SK-N-SH (cell line): ENCODE data around the gene HAUS6. TPM values are rescaled to one million over a fixed set of nuclear protein-coding genes. Genes with fewer than 3 reads are reported as not detected.
"Not testable (repeated sequence)": the region's sequence is repeated elsewhere in the genome, so short reads cannot be mapped to it uniquely, and the experiment has no call there.

ENCODE experiments used
- CTCF ChIA-PET: fragments of 300-600, 350-600 bp; formaldehyde crosslinking; extraction: SDS; loops from one replicate; lab custom pipeline; 2021; lab: Yijun Ruan, JAX
- POLR2A ChIA-PET: fragments of 350-600 bp; sonication (Branson Sonifier 250); formaldehyde crosslinking; extraction: SDS; loops from one replicate; lab custom pipeline; 2020; ENCODE audit warnings: antibody characterized with exemption, inconsistent platforms; lab: Yijun Ruan, JAX
- DNase-seq: peaks from one replicate; pipeline ENCODE4 v3.0.0; 2012
- H2AFZ ChIP-seq: fragments of 200-600 bp; sonication (generic); 2 replicates; pipeline ENCODE4 v1.8.1; 2016; ENCODE audit warnings: antibody characterized with exemption, mild to moderate bottlenecking, low read depth
- H3F3A ChIP-seq: fragments of 200-600 bp; sonication (generic); replicated peaks from 2 replicates; pipeline ENCODE3; 2016; ENCODE audit warnings: antibody characterized with exemption, mild to moderate bottlenecking; ENCODE audit not compliant: insufficient read depth
- H3K27ac ChIP-seq, 2 experiments: fragments of 200-500 bp in 1 of 2; fragments of 200-600 bp in 1 of 2; sonication (Bioruptor generic) in 1 of 2; sonication (generic), shearing (Covaris generic) in 1 of 2; 2 replicates each; pipeline versions ENCODE4 v1.5.1 to v1.6.1; 2014 to 2016; ENCODE audit warnings: low read depth in 2 of 2, inconsistent platforms in 1 of 2, low read length in 1 of 2, mild to moderate bottlenecking in 1 of 2, mixed read lengths in 1 of 2
- H3K27me3 ChIP-seq: fragments of 200-600 bp; sonication (generic), shearing (Covaris generic); 2 replicates; pipeline ENCODE4 v1.6.1; 2016; ENCODE audit warnings: mixed run types; ENCODE audit not compliant: insufficient read depth
- H3K36me3 ChIP-seq, 2 experiments: fragments of 200-500 bp in 1 of 2; fragments of 200-600 bp in 1 of 2; sonication (Bioruptor generic) in 1 of 2; sonication (generic) in 1 of 2; replicated peaks in 1 of 2; 2 replicates each; pipeline versions ENCODE3 to v1.5.1; 2014 to 2016; ENCODE audit warnings: low read length in 1 of 2, mild to moderate bottlenecking in 1 of 2; ENCODE audit not compliant: insufficient read depth in 2 of 2, control insufficient read depth in 1 of 2
- H3K4me1 ChIP-seq, 2 experiments: fragments of 200-500 bp in 1 of 2; fragments of 200-600 bp in 1 of 2; sonication (Bioruptor generic) in 1 of 2; sonication (generic), shearing (Covaris generic) in 1 of 2; 2 replicates each; pipeline versions ENCODE4 v1.5.1 to v1.6.1; 2014 to 2016; ENCODE audit warnings: low read depth in 1 of 2, low read length in 1 of 2, mixed run types in 1 of 2; ENCODE audit not compliant: insufficient read depth in 2 of 2, control insufficient read depth in 1 of 2
- H3K4me2 ChIP-seq: fragments of 200-600 bp; sonication (generic), shearing (Covaris generic); 2 replicates; pipeline ENCODE4 v1.6.1; 2017; ENCODE audit warnings: mixed run types
- H3K4me3 ChIP-seq, 2 experiments: fragments of 200-500 bp in 1 of 2; fragments of 200-600 bp in 1 of 2; sonication (Bioruptor generic) in 1 of 2; sonication (generic), shearing (Covaris generic) in 1 of 2; 2 replicates each; pipeline versions ENCODE4 v1.5.1 to v1.8.1; 2014 to 2016; ENCODE audit warnings: low read depth in 2 of 2, inconsistent platforms in 1 of 2, low read length in 1 of 2, mild to moderate bottlenecking in 1 of 2, mixed read lengths in 1 of 2, moderate library complexity in 1 of 2
- H3K79me2 ChIP-seq: fragments of 200-600 bp; sonication (generic); 2 replicates; pipeline ENCODE4 v1.8.1; 2017; ENCODE audit warnings: mild to moderate bottlenecking; ENCODE audit not compliant: insufficient read depth
- H3K9ac ChIP-seq: fragments of 200-600 bp; sonication (generic); 2 replicates; pipeline ENCODE4 v1.6.1; 2017; ENCODE audit warnings: mixed run types
- H3K9me2 ChIP-seq: fragments of 200-600 bp; sonication (generic); 2 replicates; pipeline ENCODE4 v1.6.1; 2017; ENCODE audit warnings: mixed run types
- H3K9me3 ChIP-seq: fragments of 200-600 bp; sonication (generic); 2 replicates; pipeline ENCODE4 v1.6.1; 2017; ENCODE audit warnings: mixed run types, mild to moderate bottlenecking, moderate library complexity
- H4K20me1 ChIP-seq: fragments of 200-600 bp; sonication (generic); 2 replicates; pipeline ENCODE4 v1.6.1; 2017; ENCODE audit warnings: mild to moderate bottlenecking, mixed run types; ENCODE audit not compliant: insufficient read depth
- CHD2 ChIP-seq: fragments of 150-350 bp; IDR thresholded peaks from 2 replicates; pipeline ENCODE4 v1.6.1; 2018; ENCODE audit warnings: low read length; ENCODE audit not compliant: partially characterized antibody
- EP300 ChIP-seq, 2 experiments: IDR thresholded peaks; 2 replicates each; pipeline versions ENCODE4 v1.4.0 to v1.6.1; 2012; ENCODE audit warnings: borderline replicate concordance in 1 of 2, low read depth in 1 of 2, low read length in 1 of 2
- FOXM1 ChIP-seq: IDR thresholded peaks from 2 replicates; pipeline ENCODE4 v1.4.0; 2012; ENCODE audit warnings: low read depth, mild to moderate bottlenecking
- GABPA ChIP-seq: IDR thresholded peaks from 2 replicates; pipeline ENCODE4 v1.4.0; 2012; ENCODE audit warnings: low read depth, mild to moderate bottlenecking
- GATA2 ChIP-seq: sonication (generic); formaldehyde crosslinking; IDR thresholded peaks from 2 replicates; pipeline ENCODE4 v1.5.0; 2020; ENCODE audit warnings: mild to moderate bottlenecking, missing genetic modification reagents
- POLR2AphosphoS5 ChIP-seq: IDR thresholded peaks from 2 replicates; pipeline ENCODE4 v1.6.1; 2012; ENCODE audit warnings: low read depth, low read length
- RAD21 ChIP-seq: IDR thresholded peaks from 2 replicates; pipeline ENCODE4 v1.6.1; 2012; ENCODE audit warnings: mild to moderate bottlenecking, low read length
- RCOR1 ChIP-seq: fragments of 150-350 bp; IDR thresholded peaks from 2 replicates; pipeline ENCODE4 v1.6.1; 2017; ENCODE audit warnings: antibody characterized with exemption, low read length
- RFX5 ChIP-seq: IDR thresholded peaks from 2 replicates; pipeline ENCODE4 v1.6.1; 2012; ENCODE audit warnings: mild to moderate bottlenecking, improper control_type of control experiment, low read length
- SIN3A ChIP-seq: IDR thresholded peaks from 2 replicates; pipeline ENCODE4 v1.6.1; 2012; ENCODE audit warnings: low read depth, mild to moderate bottlenecking, low read length, moderate library complexity, borderline replicate concordance
- TAF1 ChIP-seq: IDR thresholded peaks from 2 replicates; pipeline ENCODE4 v1.6.1; 2012; ENCODE audit warnings: low read depth, mild to moderate bottlenecking, low read length, moderate library complexity, borderline replicate concordance
- TEAD4 ChIP-seq: IDR thresholded peaks from 2 replicates; pipeline ENCODE4 v1.4.0; 2012; ENCODE audit warnings: mild to moderate bottlenecking, borderline replicate concordance; ENCODE audit not compliant: insufficient read depth
- WGBS: methylation state at CpG from one replicate; pipeline ENCODE4 v1.1.6; 2017; ENCODE audit warnings: low lambda C conversion rate; 5-methylcytosine and 5-hydroxymethylcytosine counted together
- polyA plus RNA-seq, 3 experiments: library from polyadenylated mRNA; depleted of rRNA; stranded (reverse); fragments of >200 nt; gene quantifications; 2 replicates each; pipeline ENCODE4 v1.2.3, GENCODE V29; 2012
- TF ChIP-seq, protein P1 (sequence below): IDR thresholded peaks from 2 replicates; pipeline ENCODE4 v1.4.0; 2012; ENCODE audit warnings: low read depth
- TF ChIP-seq, protein P2 (sequence below): fragments of 150-350 bp; IDR thresholded peaks from 2 replicates; pipeline ENCODE4 v1.6.1; 2016; ENCODE audit warnings: mild to moderate bottlenecking, low read depth, low read length
- TF ChIP-seq, protein P3 (sequence below): fragments of 200-600 bp; sonication (generic); IDR thresholded peaks from 2 replicates; pipeline ENCODE4 v1.6.1; 2017; ENCODE audit warnings: antibody characterized with exemption, mild to moderate bottlenecking, moderate library complexity
- TF ChIP-seq, protein P4 (sequence below): IDR thresholded peaks from 2 replicates; pipeline ENCODE4 v1.4.0; 2012; ENCODE audit warnings: low read depth, borderline replicate concordance
- TF ChIP-seq, protein P5 (sequence below): IDR thresholded peaks from 2 replicates; pipeline ENCODE4 v1.4.0; 2012; ENCODE audit warnings: low read depth, borderline replicate concordance

HAUS6 gene
- polyA plus RNA-seq, 1 of the 3 experiments (the other 2 are of a cell fraction): 4.7 TPM

DNA sequence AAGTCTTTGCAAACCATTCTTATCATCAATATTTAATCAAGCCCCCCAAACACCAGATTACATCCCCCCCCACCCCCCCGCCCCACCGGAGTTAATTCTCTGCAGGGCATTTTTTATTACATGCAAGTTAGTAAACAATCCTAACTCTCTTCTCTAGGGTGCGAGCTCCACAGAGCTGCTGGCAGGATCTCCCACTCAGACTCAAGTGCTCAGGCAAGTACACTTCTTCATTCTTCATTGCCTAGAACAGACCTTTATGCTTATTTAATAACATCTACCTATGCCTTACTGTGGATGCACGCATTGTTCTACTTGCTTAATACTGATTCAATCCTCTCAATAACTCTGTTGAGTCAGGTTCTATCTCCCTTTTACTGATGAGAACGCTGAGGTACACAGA lies 79.6 kb downstream of the HAUS6 start (continued):
- TF ChIP-seq FOXM1 (no peak), GABPA (no peak), TEAD4 (no peak), RFX5 (no peak), RCOR1 (no peak), RAD21 (no peak), POLR2AphosphoS5 (no peak), TAF1 (no peak), SIN3A (no peak)
- TF ChIP-seq, protein P1, sequence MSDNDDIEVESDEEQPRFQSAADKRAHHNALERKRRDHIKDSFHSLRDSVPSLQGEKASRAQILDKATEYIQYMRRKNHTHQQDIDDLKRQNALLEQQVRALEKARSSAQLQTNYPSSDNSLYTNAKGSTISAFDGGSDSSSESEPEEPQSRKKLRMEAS: no peak

DNA sequence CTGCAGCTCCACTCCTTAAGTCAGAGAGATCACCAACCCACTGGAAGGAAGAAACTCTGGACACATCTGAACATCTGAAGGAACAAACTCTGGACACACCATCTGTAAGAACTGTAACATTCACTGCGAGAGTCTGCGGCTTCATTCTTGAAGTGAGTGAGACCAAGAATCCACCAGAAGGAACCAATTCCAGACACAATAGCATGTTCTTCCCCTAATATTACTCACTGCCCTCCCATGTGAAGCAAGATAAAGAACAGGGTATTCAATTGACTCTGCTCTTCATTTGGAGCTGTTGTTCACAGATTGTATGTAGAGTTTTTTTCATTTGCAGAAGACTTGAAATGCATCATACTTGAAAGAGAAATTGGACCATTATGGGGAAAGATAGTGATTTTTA lies 80.5 kb downstream of the HAUS6 start:
- H3K4me1 ChIP-seq: no peaks in the 10 kb centered on the region; a peak in 1 of 4 replicates
- no peaks in the 10 kb centered on the region for H3K36me3 ChIP-seq
- H4K20me1 ChIP-seq: no peaks in the 10 kb centered on the region
- H3K9ac ChIP-seq: no peak overlapping the region
- H3K9me2 ChIP-seq: no peaks in the 10 kb centered on the region
- no CpG with 5 or more reads among the region's 2 CpGs for WGBS
- H3K27ac ChIP-seq: no peak overlapping the region
- H2AFZ ChIP-seq: no peak overlapping the region
- CTCF ChIA-PET: interaction anchor here (2.3 kb wide), 1 partner anchor 766 kb away, joined by 18 read pairs; no protein-coding TSS in a partner anchor
- H3F3A ChIP-seq: no peaks in the 10 kb centered on the region
- no peaks in the 10 kb centered on the region for H3K27me3 ChIP-seq
- no peaks in the 10 kb centered on the region for H3K79me2 ChIP-seq
- H3K4me2 ChIP-seq: no peak overlapping the region
- TF ChIP-seq, protein P2, sequence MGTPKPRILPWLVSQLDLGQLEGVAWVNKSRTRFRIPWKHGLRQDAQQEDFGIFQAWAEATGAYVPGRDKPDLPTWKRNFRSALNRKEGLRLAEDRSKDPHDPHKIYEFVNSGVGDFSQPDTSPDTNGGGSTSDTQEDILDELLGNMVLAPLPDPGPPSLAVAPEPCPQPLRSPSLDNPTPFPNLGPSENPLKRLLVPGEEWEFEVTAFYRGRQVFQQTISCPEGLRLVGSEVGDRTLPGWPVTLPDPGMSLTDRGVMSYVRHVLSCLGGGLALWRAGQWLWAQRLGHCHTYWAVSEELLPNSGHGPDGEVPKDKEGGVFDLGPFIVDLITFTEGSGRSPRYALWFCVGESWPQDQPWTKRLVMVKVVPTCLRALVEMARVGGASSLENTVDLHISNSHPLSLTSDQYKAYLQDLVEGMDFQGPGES: no peak
- TF ChIP-seq RFX5 (no peak), EP300 (IDR thresholded peaks at IDR 0.05; ENCODE audit: borderline replicate concordance in 1 of 2, low read depth in 1 of 2, low read length in 1 of 2) (no peak), CHD2 (no peak), GABPA (no peak), TEAD4 (no peak), RAD21 (no peak), GATA2 (CRISPR knock-in tag) (no peak)
- TF ChIP-seq, protein P3, sequence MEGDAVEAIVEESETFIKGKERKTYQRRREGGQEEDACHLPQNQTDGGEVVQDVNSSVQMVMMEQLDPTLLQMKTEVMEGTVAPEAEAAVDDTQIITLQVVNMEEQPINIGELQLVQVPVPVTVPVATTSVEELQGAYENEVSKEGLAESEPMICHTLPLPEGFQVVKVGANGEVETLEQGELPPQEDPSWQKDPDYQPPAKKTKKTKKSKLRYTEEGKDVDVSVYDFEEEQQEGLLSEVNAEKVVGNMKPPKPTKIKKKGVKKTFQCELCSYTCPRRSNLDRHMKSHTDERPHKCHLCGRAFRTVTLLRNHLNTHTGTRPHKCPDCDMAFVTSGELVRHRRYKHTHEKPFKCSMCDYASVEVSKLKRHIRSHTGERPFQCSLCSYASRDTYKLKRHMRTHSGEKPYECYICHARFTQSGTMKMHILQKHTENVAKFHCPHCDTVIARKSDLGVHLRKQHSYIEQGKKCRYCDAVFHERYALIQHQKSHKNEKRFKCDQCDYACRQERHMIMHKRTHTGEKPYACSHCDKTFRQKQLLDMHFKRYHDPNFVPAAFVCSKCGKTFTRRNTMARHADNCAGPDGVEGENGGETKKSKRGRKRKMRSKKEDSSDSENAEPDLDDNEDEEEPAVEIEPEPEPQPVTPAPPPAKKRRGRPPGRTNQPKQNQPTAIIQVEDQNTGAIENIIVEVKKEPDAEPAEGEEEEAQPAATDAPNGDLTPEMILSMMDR: no peak
- TF ChIP-seq, protein P1: no peak
- TF ChIP-seq, protein P4, sequence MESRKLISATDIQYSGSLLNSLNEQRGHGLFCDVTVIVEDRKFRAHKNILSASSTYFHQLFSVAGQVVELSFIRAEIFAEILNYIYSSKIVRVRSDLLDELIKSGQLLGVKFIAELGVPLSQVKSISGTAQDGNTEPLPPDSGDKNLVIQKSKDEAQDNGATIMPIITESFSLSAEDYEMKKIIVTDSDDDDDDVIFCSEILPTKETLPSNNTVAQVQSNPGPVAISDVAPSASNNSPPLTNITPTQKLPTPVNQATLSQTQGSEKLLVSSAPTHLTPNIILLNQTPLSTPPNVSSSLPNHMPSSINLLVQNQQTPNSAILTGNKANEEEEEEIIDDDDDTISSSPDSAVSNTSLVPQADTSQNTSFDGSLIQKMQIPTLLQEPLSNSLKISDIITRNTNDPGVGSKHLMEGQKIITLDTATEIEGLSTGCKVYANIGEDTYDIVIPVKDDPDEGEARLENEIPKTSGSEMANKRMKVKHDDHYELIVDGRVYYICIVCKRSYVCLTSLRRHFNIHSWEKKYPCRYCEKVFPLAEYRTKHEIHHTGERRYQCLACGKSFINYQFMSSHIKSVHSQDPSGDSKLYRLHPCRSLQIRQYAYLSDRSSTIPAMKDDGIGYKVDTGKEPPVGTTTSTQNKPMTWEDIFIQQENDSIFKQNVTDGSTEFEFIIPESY: no peak
- TF ChIP-seq, protein P5, sequence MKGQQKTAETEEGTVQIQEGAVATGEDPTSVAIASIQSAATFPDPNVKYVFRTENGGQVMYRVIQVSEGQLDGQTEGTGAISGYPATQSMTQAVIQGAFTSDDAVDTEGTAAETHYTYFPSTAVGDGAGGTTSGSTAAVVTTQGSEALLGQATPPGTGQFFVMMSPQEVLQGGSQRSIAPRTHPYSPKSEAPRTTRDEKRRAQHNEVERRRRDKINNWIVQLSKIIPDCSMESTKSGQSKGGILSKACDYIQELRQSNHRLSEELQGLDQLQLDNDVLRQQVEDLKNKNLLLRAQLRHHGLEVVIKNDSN: no peak
- TF ChIP-seq, all 33 proteins: peak for 0
- POLR2A ChIA-PET: no interaction called here
- H3K9me3 ChIP-seq: no peaks in the 10 kb centered on the region
- no peak for DNase-seq
- H3K4me3 ChIP-seq: no peak overlapping the region

DNA sequence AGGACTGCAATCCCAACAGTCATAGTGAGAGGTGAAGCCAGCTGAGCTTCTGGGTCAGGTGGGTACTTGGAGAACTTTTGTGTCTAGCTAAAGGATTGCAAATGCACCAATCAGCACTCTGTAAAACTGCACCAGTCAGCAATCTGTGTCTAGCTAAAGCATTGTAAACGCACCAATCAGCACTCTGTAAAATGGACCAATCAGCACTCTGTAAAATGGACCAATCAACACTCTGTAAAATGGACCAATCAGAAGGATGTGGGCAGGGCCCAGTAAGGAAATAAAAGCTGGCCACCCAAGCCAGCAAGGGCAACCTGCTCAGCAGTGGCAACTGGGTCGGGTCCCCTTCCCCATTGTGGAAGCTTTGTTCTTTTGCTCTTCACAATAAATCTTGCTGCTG lies 81.1 kb downstream of the HAUS6 start:
- H3K4me2 ChIP-seq, H3K79me2 ChIP-seq, POLR2A ChIA-PET, H3K9me3 ChIP-seq, H3K9me2 ChIP-seq, H3K9ac ChIP-seq, H3F3A ChIP-seq, H4K20me1 ChIP-seq, H3K27me3 ChIP-seq, H3K4me1 ChIP-seq, H3K27ac ChIP-seq, H3K4me3 ChIP-seq, H2AFZ ChIP-seq, DNase-seq, H3K36me3 ChIP-seq: not testable (repeated sequence)
- 88% methylated on average over 2 of the region's 2 CpGs for WGBS
- CTCF ChIA-PET: interaction anchor here (1.7 to 2.3 kb wide), 2 partner anchors 766 to 1210 kb away, joined by 4 to 18 read pairs; no protein-coding TSS in a partner anchor
